NCI-H2029 treated with DMSO at 0.1 percent for 48 hours (cell line): ENCODE measurements around the gene DGKB.
A peak's percentile ranks its signal among the peaks of the same experiment; 100 is the strongest.

Experiments used
- DNase-seq: peaks from one replicate; lab custom pipeline; 2025; lab: John Stamatoyannopoulos, UW

The DGKB gene

DNA sequence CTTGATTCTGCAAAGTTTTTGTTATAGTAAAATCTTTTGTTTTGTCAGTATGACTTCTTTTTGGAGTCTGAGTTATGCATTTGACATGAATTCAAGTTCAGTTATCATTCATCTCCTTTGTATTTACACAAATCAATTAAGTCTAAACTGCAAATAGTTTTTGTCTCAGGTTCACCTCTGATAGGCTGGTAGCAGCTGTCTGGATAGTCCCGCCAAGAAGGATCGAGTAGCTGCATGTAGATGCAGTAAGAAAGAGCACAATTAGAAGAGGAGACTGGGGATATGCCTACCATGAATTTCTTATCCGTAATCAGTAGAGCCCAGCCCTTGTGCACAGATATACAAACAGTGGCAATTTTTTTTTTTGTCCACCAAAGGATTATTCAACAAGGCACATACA is 520.6 kb downstream of the DGKB start:
- DNase-seq: no peak

DNA sequence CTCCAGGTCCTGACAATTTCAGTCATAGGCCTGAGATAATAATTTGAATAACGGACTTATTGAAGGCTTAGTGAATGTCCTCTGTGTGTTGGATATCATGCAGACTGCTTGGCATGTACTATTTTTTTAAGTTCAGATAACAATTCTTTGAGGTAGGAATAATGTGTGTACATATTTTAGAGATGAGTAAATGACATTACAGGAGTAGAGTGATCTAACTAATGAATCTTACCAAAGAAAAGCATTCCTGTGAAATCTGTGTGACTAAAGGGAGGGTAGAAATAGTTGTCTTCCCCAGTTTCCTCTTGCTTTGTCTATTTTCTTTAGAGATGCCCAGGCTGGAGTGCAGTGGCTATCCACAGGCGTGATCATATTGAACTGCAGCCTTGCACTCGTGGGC is 521.2 kb downstream of the DGKB start:
- no peak for DNase-seq

DNA sequence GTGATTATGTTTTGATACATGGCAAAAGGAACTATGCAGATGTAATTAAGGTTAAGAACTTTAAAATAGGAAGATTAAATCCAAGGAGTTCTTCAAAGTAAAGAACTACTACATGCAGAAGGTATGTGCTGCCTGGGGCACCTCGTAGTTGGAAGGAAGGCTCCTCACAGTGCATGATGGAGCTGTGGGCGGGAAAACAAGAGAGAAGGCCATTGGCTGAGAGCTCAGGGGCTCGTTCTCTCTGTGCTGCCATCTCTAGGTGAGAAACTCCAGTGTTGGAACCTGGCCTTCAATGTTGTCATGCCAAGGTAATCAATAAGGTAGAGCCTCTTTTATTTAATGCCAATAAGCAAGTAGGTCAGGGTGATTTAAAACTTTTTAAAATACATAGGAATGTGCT is 521.7 kb downstream of the DGKB start:
- no peak for DNase-seq

DNA sequence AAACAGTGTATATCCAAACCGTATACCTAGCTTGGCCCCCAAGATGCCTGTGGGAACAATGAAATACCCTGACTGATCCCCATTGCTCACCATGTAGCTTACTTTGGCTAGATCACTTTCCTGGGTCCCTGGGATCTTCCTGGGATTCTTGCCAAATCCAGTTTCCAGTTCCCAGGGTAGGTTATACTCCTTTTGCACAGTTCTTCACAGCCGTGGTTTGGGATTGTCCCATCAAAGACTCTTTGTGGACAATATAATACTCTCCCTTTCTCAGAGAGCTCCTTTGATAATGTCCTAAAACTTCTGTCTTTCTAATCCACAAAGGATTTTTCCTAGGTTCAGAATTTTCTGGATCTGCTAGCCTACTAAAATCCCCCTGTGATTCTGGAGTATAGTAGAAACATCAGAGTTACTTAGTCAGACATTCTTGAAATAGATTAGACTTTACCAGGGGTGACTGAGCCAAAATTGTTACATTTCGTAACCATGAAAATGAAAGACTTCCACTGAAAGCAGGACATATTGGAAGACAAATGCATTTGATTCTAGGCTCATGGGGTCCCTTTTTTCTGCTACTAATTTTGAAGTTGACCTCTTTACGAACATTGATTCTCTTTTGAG is 524.8 kb downstream of the DGKB start:
- no peak for DNase-seq

DNA sequence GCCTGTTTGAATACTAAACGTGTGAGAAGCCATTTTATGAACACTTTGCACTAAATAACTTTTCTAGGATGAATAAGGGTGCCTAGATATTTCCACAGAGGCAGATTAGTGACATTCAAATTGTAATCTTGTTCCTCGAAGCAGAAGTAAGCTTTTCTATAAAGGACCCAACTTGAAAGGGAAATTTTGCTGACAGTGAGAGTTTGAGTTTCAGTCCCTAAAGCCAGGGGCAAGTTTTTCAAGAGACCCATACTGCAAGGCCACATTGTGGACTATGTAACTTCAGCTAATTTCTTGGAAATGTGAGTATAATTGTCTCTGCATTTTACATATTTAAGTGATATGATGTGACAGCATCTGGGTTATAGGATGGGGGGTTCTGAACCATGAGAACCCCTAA is 525.8 kb downstream of the DGKB start:
- DNase-seq: no peak

DNA sequence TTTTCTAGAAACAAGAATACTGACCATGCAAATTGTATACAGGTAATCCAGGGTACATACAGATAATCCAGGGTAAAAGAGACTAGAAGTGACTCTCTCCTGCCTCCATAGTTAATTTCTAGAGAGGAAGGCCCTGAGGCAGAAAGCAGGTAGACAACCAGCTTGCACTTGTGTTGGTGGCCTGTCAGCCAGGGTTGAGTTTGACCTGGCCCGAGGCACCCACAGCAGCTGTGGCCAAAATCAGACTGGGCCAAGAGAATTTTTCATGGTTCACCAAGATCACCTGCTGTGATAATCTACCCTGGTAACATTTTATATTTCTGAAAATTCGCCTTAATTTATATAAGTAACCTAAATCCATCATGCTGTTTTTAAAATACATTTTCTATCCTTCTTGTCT is 526.6 kb downstream of the DGKB start:
- no peak for DNase-seq

DNA sequence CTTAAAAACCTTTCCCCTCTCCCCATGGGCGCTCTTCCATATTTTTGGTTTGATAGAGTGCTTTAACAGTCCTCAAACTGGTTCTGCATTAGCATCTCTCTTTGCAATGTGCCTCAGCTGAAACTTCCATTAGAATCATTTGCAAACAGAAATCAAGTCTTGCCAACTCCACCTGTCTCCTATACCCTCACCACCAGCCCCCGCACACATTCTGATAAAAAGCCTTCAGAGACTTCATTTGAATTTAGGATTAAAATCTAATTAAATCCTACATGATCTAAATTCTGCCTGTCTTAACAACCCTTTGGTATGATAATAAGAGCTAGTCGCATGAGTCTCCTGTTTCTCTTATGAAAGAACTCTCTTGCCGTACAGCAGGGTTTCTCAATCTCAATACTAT is 528.2 kb downstream of the DGKB start:
- no peak for DNase-seq

DNA sequence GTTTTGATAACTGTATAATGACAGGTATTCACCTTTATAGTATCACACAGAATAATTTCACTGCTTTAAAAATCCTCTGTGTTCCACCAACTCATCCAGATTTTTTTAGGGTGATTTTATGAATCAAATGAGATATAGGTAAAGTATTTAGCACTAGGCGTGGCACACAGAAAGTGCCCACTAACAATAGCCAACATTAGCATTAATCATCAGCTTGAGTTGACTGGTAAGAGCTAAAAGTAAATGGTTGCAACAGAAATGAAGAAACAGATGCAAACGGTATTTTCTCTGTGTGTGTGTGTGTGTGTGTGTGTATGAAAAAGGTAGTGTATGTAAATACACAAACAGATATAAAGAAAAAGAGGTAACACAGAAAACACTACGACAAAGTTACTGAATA is 534.3 kb downstream of the DGKB start:
- no peak for DNase-seq

DNA sequence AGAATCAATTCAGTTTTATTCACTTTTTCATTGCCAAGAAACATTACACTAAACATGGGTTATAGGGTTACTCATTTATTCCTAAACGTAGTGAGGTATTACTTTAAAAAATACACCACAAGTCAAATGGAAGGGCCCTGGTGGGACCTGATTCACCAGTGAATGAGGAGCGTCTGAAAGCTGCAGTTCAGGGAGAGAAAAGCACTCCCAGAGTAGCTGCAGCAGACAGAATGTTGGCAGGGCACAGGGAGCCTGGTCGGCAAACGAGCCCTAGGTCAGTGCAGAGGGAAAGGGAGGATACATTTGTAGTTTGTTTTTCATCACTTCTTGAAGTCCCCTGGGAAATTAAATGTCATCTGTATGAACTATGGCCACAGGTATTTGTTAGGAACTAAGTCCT is 551.4 kb downstream of the DGKB start:
- no peak for DNase-seq

DNA sequence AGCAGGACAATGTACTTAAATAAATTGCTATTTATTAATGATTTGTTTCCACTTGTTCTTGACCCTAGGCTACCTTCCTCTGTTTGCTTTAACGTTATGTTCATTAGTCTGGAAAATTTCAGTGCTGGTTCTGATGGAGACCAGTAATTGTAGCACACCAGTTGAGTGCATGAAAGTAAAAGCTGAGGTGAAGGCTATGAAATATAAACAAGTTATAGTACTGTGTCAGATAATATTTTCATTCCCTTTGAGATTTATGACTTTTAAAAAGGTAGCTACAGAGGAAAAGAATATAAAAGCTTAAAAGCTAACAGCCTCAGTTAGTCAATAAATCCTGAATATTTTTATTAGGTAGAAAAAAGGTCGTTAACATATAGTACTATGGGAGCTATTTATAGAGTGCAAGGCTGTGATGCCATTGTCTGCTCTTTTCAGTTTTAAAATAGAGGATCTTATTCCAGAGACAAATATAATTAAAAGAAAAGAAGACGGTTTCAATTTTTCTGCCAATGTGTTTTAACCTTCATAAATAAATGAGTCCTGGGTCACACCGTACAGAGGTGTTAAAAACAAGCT is 561.3 kb downstream of the DGKB start:
- DNase-seq: no peak

DNA sequence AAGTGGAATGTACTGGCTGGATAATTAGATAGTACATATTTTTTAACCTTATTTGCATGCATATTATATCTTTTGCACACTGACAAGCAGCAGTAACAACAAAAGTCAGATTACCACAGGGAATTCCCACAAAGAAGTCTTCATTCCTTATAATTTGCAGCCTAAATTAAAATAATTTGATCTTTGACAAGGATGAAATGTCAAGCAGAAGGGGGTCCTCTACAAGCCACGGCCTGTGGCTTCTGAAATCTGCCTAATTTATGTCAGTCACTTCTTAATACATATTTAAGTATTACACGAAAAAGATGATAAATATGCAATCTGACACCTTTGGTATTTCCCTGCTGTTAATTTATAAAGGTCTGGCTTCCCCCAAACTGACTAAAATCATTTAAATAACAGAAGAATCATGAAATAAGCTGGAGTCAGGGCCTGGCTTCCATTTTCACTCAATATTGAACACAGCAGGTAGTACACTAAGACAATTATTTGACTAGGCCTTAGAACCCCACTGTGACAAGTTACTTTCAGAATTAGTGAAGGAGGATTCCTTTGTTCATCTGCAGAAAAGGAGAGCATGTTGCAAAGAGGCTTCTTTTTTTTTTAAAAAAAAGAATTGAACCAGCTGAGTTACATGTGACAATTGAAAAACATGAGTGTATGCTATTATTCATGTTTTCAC is 562.0 kb downstream of the DGKB start:
- no peak for DNase-seq

DNA sequence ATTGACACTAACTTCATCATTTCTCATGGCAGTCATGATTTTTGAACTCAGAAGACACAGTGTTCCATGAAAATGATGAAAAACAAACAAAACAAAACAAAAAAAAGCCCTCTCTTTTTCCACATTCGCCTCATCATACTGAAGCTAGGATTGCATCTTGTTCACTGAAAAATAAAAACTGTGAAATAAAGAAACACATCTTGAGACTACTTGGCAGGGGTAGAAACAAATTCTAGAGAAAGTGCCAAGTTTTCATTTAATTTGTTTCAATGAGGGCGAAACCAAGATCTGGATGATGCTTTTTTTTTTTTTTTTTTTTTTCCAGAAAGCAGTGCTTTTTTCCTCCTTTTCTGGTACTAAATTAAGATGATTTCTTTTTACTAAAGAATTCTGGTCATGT is 562.7 kb downstream of the DGKB start:
- DNase-seq: no peak

DNA sequence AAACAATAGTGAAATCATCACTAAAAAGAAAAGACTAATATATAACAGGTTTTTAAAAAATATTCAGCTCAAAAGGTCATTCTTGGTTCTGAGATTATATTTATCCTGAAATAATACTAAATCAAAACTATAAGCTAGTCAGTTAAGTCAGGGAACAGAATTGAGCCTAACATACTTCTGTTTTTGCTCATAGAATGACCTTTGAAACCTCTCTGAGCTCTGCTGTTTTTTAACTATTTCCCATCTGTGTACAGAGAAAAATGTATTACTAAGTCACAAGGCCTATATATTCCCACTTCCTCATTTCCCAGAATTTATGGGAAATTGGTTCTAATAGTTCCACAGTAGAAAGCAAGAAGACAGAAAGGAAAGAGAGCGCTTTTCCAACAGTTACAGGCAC is 566.3 kb downstream of the DGKB start:
- DNase-seq: no peak

DNA sequence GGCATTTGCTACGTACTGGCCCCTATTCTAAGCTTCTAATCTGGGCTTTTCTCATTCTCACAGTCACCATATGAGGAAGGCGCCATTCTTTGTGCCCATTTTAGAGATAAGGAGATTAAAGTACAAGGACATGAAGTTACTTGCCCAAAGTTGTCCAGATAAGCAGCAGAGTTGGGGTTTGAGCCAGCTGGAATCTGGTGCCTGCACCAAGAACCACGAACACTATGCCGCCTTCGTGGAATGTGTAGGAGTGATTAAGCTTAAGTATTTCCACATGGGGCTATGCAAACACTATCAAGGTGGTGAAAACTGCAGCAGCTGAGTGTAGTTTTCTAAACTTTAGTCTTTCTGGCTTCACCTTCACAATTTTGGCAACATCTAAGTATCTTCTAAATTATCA is 570.4 kb downstream of the DGKB start:
- DNase-seq: no peak

DNA sequence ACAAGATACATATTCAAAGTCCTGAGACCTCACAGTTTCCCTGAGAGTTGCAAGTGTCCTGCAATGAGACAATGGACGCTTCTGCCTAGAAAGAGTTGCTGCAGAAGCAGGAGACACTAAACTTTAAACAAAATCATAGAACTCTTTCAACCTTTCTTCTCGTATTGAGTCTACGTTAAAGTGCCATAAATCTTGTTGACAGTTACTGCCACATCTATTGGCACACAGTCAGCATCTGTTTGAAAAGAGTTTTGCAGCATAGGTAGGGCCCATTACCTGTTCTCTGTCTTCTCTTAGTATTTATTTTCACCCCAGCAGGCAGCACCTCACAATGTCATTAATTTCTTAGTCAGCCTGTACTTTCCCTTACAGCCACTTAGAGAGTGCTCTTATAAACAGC is 577.8 kb downstream of the DGKB start:
- DNase-seq: no peak

DNA sequence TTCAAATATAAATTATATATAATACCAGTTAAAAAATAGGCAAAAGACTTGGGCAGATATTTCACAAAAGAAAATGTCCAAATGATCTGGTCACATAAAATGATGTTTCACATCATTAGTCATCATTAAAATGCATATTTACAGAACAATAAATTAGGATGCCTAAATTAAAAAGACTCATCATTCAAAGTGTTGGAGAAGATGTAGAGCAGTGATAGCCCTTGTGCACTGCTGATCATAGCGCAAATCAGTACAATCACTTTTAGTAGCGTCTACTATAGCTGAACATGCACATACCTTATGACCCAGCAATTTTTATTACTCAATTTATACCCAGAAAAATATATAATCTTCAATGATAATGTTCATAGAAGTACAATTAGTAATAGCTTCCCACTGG is 579.8 kb downstream of the DGKB start:
- DNase-seq: no peak

DNA sequence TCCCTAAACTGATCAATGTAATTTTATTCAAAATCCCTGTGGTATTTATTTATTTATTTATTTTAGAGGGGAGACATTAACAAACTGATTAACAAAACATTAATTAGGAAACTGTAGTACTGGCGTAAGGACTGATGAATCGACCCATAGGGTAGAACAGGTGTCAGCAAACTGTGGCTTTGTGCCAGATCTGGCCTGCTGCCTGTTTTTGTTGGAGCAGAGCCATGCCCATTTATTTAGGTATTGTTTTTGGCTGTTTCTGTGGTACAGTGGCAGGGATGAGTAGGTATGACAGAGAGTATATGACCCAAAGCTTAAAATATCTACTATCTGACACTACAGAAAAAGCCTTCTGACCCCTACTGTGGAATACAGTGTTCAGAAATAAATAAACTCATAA is 580.6 kb downstream of the DGKB start:
- DNase-seq: peak; percentile 87

DNA sequence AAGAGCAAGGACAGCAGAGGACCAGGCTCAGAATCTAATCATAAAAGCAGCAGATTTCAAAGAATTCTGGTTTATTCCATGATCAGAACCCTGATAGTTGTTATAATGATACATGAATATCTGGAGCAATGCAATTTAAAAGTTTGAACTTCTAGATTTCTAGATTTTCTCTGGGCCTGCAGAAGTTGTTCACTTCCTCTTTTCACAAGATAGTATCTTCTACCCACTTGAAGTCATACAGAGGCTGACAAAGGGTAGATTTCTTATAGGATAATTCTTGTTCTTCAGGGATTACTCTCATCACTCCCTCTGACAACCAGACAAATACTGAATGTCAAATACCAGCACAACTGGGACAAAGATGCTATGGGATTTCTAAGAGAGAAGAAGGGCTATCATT is 593.1 kb downstream of the DGKB start:
- no peak for DNase-seq

DNA sequence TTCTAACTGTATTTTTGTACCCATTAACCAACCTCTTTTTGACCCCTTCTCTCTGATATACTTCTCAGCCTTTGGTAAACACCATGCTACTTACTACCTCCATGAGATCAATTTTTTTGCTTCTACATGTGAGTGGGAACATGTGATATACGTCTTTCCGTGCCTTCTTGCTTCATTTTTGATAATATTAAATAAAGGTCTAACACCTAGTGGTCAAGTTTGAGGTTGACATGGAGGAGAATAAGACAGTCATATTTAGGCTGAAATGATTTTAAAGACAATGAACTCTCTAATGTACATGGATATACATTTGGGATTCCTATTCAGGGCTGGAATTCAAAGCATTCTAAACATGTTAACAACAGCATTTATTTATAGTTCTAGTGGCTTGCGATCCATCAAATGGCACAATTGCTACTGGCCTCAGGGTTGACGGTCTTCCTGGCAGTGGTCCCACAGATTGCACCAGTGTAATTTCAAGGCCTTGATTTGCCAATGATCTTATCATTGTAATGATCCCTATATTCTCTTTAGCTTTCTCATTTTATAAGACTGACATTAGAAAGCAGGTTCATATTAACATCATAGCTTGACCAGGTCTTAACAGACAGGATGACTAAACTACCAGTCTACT is 597.2 kb downstream of the DGKB start:
- DNase-seq: no peak

DNA sequence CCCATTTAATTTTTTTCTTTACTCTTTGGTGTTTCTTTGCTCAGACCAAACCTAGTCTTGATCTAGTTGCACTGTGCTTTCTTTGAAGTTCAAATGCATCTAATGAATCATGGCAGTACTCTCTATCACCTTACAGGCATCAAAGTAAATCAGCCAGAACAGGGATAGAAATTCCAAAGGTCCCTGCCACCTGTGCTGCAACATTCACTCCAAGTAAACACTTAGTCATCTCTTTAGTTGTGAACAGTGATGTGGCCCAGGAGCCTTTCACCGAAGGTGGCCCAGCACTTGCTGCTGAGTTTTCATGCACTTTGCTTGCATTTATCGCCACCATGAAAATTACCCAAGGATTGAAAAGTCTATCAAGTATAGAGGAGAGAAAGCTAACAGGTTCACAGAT is 599.0 kb downstream of the DGKB start:
- no peak for DNase-seq

DNA sequence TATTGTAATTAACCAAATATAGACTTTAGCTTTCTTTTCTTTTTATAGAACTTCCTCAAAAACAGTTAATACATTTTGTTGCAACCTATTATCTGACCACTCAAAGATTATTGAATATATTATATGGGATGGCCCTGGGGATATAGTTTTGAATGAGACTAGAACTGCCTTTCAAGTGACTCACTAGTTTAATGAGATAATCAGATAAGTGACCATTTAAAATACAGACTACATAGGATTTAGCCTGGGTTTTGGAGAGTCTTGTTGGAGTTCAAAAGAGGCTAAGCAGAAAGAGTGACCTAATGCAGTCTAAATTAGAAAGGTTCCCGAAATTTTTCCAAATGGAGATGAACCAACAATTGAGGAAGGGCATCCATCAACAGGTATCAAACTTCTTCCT is 607.9 kb downstream of the DGKB start:
- DNase-seq: no peak

DNA sequence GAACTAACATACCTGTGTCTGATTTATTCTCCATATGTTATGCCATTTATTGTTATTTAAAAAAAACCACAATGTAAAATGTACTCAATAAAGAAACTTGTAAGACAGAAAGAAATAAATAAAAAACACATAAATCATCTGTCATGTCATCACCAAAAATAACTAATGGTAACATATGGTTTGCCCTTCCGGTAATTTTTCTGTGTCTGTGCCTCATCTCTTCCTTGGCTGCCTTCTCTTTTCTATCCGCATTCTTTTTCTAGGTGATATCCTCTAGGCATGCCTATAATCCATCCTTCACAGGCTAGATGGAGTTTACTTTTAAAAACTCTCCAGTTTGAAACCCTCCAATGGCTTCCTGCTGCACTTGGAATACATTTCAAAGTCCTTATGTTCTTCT is 609.1 kb downstream of the DGKB start:
- DNase-seq: no peak

DNA sequence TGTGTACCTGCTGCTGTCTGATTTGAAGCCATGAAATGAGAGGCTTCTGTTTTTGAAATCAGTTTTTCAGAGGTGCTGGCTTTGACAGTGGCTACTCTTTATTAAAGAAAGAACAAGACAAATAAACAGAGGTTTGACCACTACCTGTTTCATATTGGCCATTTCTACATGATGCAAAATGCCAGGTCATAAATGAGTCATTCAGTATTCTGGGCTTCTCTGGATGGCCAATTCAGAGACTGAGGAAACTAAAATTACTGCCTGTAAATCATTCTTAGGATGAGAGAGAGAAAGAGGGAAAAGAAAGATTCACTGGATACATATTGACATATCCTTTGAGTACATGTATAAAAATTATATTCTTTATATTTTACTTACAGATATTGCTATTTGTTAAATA is 609.8 kb downstream of the DGKB start:
- no peak for DNase-seq

DNA sequence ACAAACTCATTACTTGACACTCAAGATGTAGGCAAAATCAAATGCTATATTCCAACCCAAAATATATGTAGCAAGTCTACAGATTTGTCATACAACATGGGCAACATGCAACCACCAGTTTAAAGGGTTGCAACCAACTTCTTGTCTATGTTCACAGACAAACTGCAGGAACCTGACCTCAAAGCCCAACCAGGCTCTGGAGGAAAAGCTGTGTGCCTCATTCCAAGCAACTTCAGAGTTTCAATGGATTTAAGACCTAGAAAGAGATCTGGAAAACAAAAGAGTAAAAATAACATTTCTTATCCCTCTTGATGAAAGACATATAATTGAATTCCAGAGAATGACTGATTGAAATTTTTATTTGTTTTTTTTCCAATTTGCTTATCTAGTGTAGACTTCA is 612.6 kb downstream of the DGKB start:
- no peak for DNase-seq
